Neural crest cell (in vitro differentiated cells): ENCODE measurements around the gene TMEM269. TPM values are rescaled to one million over a fixed set of nuclear protein-coding genes. Genes with fewer than 3 reads are reported as not detected.

Experiments
- DNase-seq: peaks from one replicate; pipeline ENCODE4 v3.0.0; 2021; ENCODE audit warnings: low read depth, mixed read lengths, low spot score
- H3K27ac Mint-ChIP-seq: one replicate; pipeline ENCODE4 v1.8.0; 2021; ENCODE audit warnings: mild to moderate bottlenecking, mixed read lengths; ENCODE audit not compliant: unreplicated experiment
- H3K27me3 Mint-ChIP-seq: 2 replicates; pipeline ENCODE4 v1.8.0; 2021; ENCODE audit warnings: low read depth, mild to moderate bottlenecking, mixed read lengths
- H3K36me3 Mint-ChIP-seq: 2 replicates; pipeline ENCODE4 v1.8.0; 2021; ENCODE audit warnings: low read depth, mild to moderate bottlenecking, mixed read lengths
- H3K4me1 Mint-ChIP-seq: 2 replicates; pipeline ENCODE4 v1.8.0; 2021; ENCODE audit warnings: mixed read lengths
- H3K4me3 Mint-ChIP-seq: one replicate; pipeline ENCODE4 v1.8.0; 2021; ENCODE audit warnings: mild to moderate bottlenecking, mixed read lengths
- H3K9me3 Mint-ChIP-seq: 2 replicates; pipeline ENCODE4 v1.8.0; 2021; ENCODE audit warnings: mixed read lengths
- CTCF ChIP-seq: fragments of 200-600 bp; sonication (generic); conservative IDR thresholded peaks from 2 replicates; pipeline ENCODE4 v1.5.0; 2021; ENCODE audit warnings: antibody characterized with exemption, mild to moderate bottlenecking
- total RNA-seq: library from RNA; stranded (reverse); gene quantifications from 2 replicates; pipeline ENCODE4 v1.2.1, GENCODE V29; 2021

The TMEM269 gene
- total RNA-seq, 1 donor from 2014 or later, result 0.70 TPM

- Mint-ChIP-seq H3K4me1 (no peaks in the 10 kb centered on the region), H3K9me3 (no peaks in the 10 kb centered on the region), H3K4me3 (no peak overlapping the region), H3K27ac (no peak overlapping the region), H3K36me3 (peaks cover 12% of the 10 kb centered on the region), H3K27me3 (no peaks in the 10 kb centered on the region)
- TF ChIP-seq CTCF, result no peak
- DNase-seq, result no peak
These were observed 4.6 kb upstream of the TMEM269 start for GRCh38 chr1:42780176-42780575.

GRCh38 chr1:42783092-42783491 lies 1.7 kb upstream of the TMEM269 start:
- H3K36me3 Mint-ChIP-seq, result peaks cover 9% of the 10 kb centered on the region
- no peaks in the 10 kb centered on the region for H3K4me1 Mint-ChIP-seq
- H3K27me3 Mint-ChIP-seq, result no peaks in the 10 kb centered on the region
- no peaks in the 10 kb centered on the region for H3K9me3 Mint-ChIP-seq
- no peak for TF ChIP-seq CTCF
- DNase-seq, result no peak
- no peak overlapping the region for H3K4me3 Mint-ChIP-seq
- H3K27ac Mint-ChIP-seq, result no peak overlapping the region

- no peak overlapping the region for H3K4me3 Mint-ChIP-seq
- TF ChIP-seq CTCF, result no peak
These were observed 245 bp upstream of the TMEM269 start for GRCh38 chr1:42784547-42784945.

GRCh38 chr1:42786097-42786496 lies 1.3 kb downstream of the TMEM269 start:
- Mint-ChIP-seq H3K27ac (no peak overlapping the region), H3K9me3 (no peaks in the 10 kb centered on the region), H3K4me1 (no peaks in the 10 kb centered on the region), H3K27me3 (no peaks in the 10 kb centered on the region), H3K4me3 (no peak overlapping the region), H3K36me3 (peaks cover 4% of the 10 kb centered on the region)
- no peak for DNase-seq
- TF ChIP-seq CTCF, result no peak

More at GRCh38 chr1:42784547-42784945, 245 bp upstream of the TMEM269 start:
- Mint-ChIP-seq H3K9me3 (no peaks in the 10 kb centered on the region), H3K36me3 (peaks cover 9% of the 10 kb centered on the region), H3K4me1 (no peaks in the 10 kb centered on the region), H3K27me3 (no peaks in the 10 kb centered on the region), H3K27ac (peak overlapping the region; percentile 52)
- DNase-seq, result no peak

GRCh38 chr1:42788021-42788420 lies 3.2 kb downstream of the TMEM269 start:
- Mint-ChIP-seq H3K9me3 (no peaks in the 10 kb centered on the region), H3K36me3 (no peaks in the 10 kb centered on the region), H3K4me3 (no peak overlapping the region), H3K27ac (peak overlapping the region; percentile 35), H3K4me1 (no peaks in the 10 kb centered on the region), H3K27me3 (no peaks in the 10 kb centered on the region)
- no peak for DNase-seq
- no peak for TF ChIP-seq CTCF

GRCh38 chr1:42793824-42794223 lies 9.0 kb downstream of the TMEM269 start:
- H3K27me3 Mint-ChIP-seq, result no peaks in the 10 kb centered on the region
- no peak for DNase-seq
- no peaks in the 10 kb centered on the region for H3K36me3 Mint-ChIP-seq
- H3K9me3 Mint-ChIP-seq, result no peaks in the 10 kb centered on the region
- no peak overlapping the region for H3K27ac Mint-ChIP-seq
- H3K4me3 Mint-ChIP-seq, result no peak overlapping the region
- TF ChIP-seq CTCF, result no peak
- H3K4me1 Mint-ChIP-seq, result peaks cover 4% of the 10 kb centered on the region
